Hindlimb muscle (tissue), 1 donor: Measurements from ENCODE around the gene COL4A2. TPM values are rescaled to one million over a fixed set of nuclear protein-coding genes. Genes with fewer than 3 reads are reported as not detected.
A peak's percentile ranks its signal among the peaks of the same experiment; 100 is the strongest.

Experiments used
- DNase-seq: peaks from one replicate; pipeline ENCODE4 v3.0.0-alpha.2; 2013
- polyA plus RNA-seq: library from polyadenylated mRNA; unstranded; fragments of 120-200 nt; gene quantifications from one replicate; pipeline ENCODE4 v1.2.1, GENCODE V29; 2013; ENCODE audit not compliant: insufficient read length

The COL4A2 gene
- polyA plus RNA-seq, 1 donor = 562 TPM

DNA sequence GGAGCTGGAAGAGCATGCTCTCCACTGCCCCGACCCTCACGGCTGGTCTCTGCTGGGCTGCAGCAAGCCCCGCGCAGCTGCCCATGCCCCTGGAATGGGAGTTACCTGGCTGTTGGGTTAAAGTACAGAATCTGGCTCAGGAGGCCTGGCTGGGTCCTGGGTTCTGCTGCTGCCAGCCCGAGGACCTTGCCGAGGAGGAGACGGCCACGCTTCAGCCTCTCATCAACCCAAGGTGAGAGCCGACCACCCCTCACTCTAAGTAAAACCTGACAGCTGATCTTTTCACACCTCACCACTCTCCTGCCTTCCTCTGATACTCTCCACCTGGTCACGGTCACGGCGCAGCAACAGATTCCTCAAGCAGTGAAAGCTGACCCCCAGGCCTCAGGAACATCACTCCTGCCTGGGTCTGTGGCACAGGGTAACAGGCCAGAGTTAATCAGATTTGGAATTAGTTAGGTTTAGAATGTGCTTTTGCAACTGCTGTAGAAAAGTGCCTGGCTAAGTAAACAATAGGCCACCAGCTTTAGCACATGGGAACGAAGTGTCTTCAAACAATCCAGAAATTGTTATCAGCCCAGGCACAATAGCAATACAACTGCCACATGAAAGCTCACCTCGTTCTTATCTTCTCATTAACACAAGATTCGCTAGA, 233.9 kb downstream of the COL4A2 start:
- no peak for DNase-seq

- no peak for DNase-seq
These were observed 234.4 kb downstream of the COL4A2 start for GRCh38 chr13:110541526-110541920.

GRCh38 chr13:110542169-110542796, 235.2 kb downstream of the COL4A2 start:
- DNase-seq = no peak

- no peak for DNase-seq
These were observed 239.3 kb downstream of the COL4A2 start for GRCh38 chr13:110546378-110546777.

DNA sequence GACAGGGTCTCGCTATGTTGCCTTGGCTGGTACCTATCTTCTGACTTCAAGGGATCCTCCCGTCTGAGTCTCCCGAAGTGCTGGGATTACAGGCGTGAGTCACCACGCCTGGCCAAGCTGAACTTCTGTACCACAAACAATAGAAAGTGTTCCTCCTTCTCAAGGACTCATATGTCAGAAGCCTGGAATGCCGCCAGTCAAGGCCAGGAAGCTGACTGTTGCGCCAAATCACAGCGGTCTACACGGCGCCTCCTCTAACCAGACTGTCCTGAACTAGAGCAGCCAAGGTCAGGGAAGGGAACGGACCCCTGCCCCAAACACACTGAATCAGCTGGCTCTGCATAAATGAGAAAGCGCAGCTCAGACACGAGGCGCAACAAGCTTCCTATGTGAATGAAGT, 239.8 kb downstream of the COL4A2 start:
- no peak for DNase-seq

DNA sequence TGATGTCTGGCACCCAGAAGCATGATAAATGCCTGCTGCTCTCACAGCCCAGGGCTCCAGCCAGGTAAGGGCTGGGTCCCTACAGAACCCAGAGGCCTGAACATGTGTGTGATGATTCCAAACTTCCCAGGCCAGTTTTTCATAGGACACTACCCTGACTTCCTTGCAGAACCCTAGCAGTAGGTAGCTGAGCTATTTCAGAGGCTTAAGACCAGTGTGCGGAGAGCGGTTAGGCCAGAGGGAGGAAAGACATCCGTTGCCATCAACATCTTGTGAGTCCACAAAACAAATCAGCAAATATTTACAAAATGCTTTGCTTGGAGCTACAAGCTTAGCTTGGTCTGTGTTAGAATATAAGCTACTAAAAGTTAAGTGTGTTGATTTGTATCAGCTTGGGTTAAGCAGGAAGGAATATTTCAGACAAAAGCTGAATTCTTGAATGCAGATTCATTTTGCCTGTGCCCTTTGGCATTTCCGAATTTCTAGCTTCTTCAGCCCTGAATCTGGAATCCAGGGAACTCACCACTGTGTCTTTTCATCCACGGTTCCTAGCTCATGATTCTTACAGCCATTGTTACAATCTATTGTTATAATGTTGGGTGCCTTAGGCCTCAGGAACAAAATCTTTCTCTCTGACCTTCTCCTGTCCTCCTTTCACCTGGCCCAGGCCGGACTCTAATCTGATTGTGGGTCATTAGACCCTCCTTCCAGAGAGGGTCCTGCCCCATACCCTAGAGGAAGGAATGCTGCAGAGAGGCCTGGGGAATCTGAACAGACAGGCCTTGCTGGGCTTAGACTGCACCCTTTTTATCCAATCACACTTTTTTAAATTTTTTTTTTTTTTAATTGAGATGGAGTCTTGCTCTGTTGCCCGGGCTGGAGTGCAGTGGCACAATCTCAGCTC, 242.1 kb downstream of the COL4A2 start:
- no peak for DNase-seq

DNA sequence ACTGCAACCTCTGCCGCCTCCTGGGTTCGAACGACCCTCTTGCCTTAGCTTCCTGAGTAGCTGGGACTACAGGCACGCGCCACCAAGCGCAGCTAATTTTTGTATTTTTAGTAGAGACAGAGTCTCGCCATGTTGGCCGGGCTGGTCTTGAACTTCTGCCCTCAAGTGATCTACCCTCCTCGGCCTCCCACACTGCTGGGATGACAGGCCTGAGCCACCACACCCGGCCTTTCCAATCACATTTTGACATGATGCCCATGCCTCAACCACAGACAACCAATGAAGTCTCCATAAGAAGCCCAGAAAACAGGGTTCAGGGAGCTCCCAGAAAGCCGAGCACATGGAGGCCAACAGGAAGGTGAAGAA, 242.7 kb downstream of the COL4A2 start:
- DNase-seq = no peak

GRCh38 chr13:110551284-110551683, 244.2 kb downstream of the COL4A2 start:
- DNase-seq = no peak

GRCh38 chr13:110552767-110553166, 245.7 kb downstream of the COL4A2 start:
- no peak for DNase-seq

GRCh38 chr13:110553417-110553816, 246.3 kb downstream of the COL4A2 start:
- DNase-seq = no peak

GRCh38 chr13:110554227-110554836, 247.2 kb downstream of the COL4A2 start:
- DNase-seq = no peak

DNA sequence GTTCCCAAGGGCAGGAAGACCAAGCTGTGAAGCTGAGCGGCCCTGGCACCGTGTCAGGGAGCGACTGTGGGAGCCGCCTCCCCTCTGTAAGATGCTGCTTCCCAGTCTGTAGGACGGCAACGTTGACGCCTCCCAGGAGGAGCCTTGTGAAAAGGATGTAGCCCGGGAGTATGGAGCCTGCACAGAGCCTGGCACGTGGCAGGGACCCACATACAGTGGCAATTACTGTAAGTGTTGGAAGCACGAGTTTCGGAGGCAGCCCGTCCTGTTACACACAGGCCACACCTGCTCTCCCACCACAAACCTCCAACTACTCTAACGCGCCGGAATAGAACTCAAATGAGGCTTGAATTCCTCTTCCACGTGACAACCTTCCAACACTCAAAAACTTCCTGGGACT, 247.9 kb downstream of the COL4A2 start:
- DNase-seq = no peak

- DNase-seq = no peak
These were observed 248.6 kb downstream of the COL4A2 start for GRCh38 chr13:110555601-110556223.

DNA sequence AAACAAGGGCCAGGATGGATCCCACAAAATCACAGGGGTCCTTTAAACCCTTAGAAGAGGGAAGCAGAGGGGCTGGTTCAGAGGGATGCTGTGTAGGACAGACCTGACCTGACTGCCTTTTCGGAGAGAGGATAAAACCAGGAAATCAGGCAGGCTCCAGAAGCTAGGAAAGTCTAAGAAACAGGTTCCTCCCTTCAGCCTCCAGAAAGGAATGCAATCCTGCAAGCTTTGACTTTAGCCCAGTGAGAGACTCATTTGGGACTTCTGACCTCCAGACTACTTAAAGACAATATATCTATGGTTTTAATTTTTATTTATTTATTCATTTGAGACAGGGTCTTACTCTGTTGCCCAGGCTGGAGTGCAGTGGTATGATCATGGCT, 249.1 kb downstream of the COL4A2 start:
- DNase-seq = no peak

GRCh38 chr13:110557082-110557481, 250.0 kb downstream of the COL4A2 start:
- DNase-seq = no peak

- no peak for DNase-seq
These were observed 250.7 kb downstream of the COL4A2 start for GRCh38 chr13:110557610-110558305.

DNA sequence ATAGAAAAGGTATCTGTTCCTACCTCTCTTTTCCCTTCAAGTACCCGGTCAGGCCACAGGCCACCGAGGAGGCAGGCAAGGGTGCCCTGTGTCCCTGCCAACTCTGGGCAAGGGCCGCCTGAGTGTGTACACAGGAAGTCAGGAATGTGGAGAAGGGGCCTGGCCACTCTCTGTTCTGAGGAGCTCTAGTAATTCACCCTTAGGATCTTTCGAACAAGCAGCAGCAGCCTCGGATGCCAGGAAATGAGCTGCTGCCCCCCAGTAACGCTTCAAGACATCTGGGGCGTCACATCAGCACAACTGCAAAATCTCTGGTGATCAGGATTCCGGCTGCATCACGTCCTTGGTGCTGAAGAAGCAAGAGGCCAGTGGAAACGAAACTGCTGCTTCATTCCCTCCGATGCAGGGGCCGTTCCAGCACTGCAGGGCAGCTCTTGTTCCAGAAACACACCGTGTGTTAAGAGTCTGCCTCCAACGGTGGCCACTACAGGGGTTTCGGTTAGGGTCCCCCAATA, 252.4 kb downstream of the COL4A2 start:
- DNase-seq = no peak

DNA sequence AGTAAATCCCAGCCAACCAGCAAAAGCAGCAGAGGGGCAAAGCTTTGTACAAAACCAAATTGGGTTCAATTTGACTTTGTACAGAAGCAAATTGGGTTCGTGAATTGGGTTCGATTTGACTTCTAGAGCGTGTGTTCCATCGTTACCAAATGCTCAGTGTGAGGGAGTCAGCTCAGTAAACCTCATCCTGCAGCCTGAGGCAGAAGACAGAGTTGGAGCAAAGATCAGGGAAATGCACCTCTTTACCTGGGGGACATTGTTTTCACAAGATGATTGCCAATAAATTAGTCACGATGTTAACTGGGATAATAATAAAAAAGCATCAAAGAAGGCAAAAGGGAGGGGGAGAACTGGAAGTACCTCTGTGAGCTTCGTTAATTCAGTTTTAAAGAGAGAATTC, 252.9 kb downstream of the COL4A2 start:
- DNase-seq = no peak

DNA sequence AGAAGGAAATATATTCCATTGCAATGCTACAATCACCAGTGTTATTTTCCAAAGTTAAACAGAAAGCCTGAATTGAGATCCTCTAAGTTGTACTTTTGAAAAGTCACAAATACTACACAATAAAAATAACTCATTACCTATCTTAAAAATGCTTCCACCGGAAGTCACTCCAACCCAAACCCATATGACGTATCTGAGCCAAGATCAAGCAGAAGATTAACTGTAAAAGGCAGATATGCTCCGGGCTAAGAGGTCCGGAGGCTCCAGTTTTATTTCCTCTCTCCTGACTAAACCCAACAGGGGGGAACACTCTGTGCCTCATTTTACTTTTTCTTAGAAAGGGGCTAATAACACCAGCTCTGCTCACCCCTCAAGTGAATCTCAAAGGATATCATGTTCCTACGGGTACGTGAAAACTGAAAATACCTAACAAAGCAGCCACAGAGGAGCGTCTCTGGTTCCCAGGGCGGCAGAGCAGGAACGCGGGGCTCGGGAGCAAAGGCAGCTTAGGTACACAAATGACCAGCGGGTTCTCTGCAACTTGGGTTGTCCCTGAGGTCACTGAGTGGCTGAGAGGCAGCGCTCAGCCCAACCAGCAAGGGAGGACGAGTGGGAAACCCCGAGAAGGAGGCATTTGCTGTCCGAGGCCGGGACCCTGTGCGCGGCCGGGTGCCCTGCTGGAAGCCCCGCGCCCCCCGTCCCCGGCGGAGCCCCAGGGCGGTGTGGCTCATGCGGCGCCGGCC, 253.7 kb downstream of the COL4A2 start:
- DNase-seq = no peak

DNA sequence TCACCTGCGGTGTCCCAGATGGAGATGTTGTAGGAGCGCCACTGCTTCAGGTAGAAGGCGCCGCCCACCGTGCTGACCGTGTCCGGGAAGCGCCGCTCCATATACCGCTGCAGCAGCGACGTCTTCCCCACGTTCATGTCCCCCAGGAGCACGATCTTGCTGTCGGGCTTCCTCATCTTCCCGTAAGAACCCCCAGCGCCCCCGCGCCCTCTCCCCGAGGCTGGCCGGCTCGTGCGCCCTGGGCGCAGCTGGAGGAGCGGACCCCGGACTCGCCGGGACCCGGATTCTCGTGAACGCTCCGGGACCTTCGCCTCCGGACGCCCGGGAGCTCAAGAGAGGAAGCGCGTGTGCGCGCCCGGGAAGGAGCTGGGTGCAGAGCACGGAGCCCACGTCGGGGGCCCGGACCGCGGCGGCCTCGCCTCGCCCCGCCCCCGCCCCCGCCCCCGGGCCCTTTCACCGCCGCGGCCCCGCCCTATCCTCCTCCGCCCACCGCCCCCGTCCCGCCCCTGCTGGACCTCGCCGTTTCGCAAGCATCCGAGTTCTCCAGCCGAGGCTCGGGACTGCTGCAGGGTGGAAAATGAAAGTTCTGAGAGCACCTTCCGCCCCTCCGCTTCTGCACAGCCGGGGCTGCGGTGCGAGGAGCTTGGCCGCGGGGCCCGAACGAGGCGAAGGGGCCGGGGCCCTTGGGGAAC, 254.4 kb downstream of the COL4A2 start, which contains the start of gene RAB20:
TSS of gene RAB20 (minus strand) at position 379 of the 692 bp plus-strand sequence. CDS start at position 176, 203 bp downstream.
- DNase-seq = peak; percentile 87
